Measurements from ENCODE around the gene COL6A5. TPM values are rescaled to one million over a fixed set of nuclear protein-coding genes. Genes with fewer than 3 reads are reported as not detected.

The COL6A5 gene
- total RNA-seq, 1 experiment from 2014 or later, result 0.04 TPM

GRCh38 chr3:130504701-130505100 is 159.2 kb downstream of the COL6A5 start:
- Histone ChIP-seq H3K18ac (ENCODE audit: insufficient read length, low read depth, low read length) (no peak overlapping the region), H3K27me3 (ENCODE audit: insufficient read depth, low read length) (no peaks in the 10 kb centered on the region), H2AFZ (ENCODE audit: low read length) (no peak overlapping the region), H3K23me2 (ENCODE audit: insufficient read length, low read depth, low read length, poor library complexity, severe bottlenecking) (no peaks in the 10 kb centered on the region), H3K27ac (ENCODE audit: insufficient read length, low read depth, low read length) (no peak overlapping the region), H3K4me1 (ENCODE audit: insufficient read depth, low read length) (no peaks in the 10 kb centered on the region), H3K14ac (ENCODE audit: insufficient read depth, low read length) (no peak overlapping the region), H2BK15ac (ENCODE audit: low read depth, low read length) (no peak overlapping the region), H2AK5ac (ENCODE audit: insufficient read length, low read length) (no peak overlapping the region), H3K9ac (ENCODE audit: extremely low read depth, insufficient read length, low read length) (no peak overlapping the region), H3K23ac (ENCODE audit: insufficient read length, low read depth, low read length) (no peak overlapping the region), H2BK12ac (ENCODE audit: insufficient read length, low read depth, low read length) (no peak overlapping the region), H3K9me3 (ENCODE audit: control insufficient read depth, low read depth, low read length) (no peaks in the 10 kb centered on the region), H3K79me2 (ENCODE audit: insufficient read depth, low read length) (no peaks in the 10 kb centered on the region), H3K4me2 (ENCODE audit: insufficient read depth, insufficient read length, low read length) (no peak overlapping the region), H3K79me1 (ENCODE audit: insufficient read depth, low read depth, low read length, poor library complexity, severe bottlenecking) (no peaks in the 10 kb centered on the region), H4K91ac (ENCODE audit: insufficient read length, low read depth, low read length) (no peak overlapping the region), H4K20me1 (ENCODE audit: control insufficient read depth, insufficient read depth, insufficient read length) (no peaks in the 10 kb centered on the region), H3T11ph (ENCODE audit: low read length) (no peak overlapping the region), H3K56ac (ENCODE audit: insufficient read length, low read depth, low read length) (no peak overlapping the region), H4K5ac (ENCODE audit: insufficient read length, low read depth, low read length) (no peak overlapping the region), H2BK5ac (ENCODE audit: insufficient read length, low read length) (no peak overlapping the region), H4K8ac (replicated peaks; ENCODE audit: insufficient read length, low read depth, low read length) (no peak overlapping the region), H2BK120ac (ENCODE audit: low read depth, low read length, poor library complexity, severe bottlenecking) (no peak overlapping the region), H3K4ac (ENCODE audit: low read depth, low read length) (no peak overlapping the region), H2BK20ac (ENCODE audit: low read depth, low read length, poor library complexity, severe bottlenecking) (no peak overlapping the region)
- no peaks in the 10 kb centered on the region for H3K9me3 Mint-ChIP-seq
- TF ChIP-seq CTCF (conservative IDR thresholded peaks at IDR 0.05), result no peak
- H3K27ac Mint-ChIP-seq, result no peak overlapping the region
- no CpG with 5 or more reads among the region's 2 CpGs for WGBS (ENCODE audit: extremely low coverage, insufficient read length, low lambda C conversion rate)
- no peak for DNase-seq
- peaks cover 6 to 7% of the 10 kb centered on the region in 2 experiments; a peak in 2 of 4 replicates for H3K4me1 Mint-ChIP-seq
- H3K4me3 Mint-ChIP-seq, result no peak overlapping the region
- H3K27me3 Mint-ChIP-seq (ENCODE audit: low read depth), result peaks cover 2% of the 10 kb centered on the region
- no peaks in the 10 kb centered on the region for H3K36me3 Mint-ChIP-seq (ENCODE audit: insufficient read depth in 1 of 3, low read depth in 3 of 3)
